Neuron (in vitro differentiated cells): ENCODE data around the gene BOLA3.
A peak's percentile ranks its signal among the peaks of the same experiment; 100 is the strongest.
"Not testable (repeated sequence)": the region's sequence is repeated elsewhere in the genome, so short reads cannot be mapped to it uniquely, and the experiment has no call there.

Source experiments
- H2AFZ ChIP-seq: one replicate; pipeline ENCODE4 v1.6.1; 2013; ENCODE audit warnings: low read depth, mild to moderate bottlenecking, inconsistent platforms, low read length, moderate library complexity
- H3K27me3 ChIP-seq: one replicate; pipeline ENCODE4 v1.6.1; 2013; ENCODE audit warnings: low read length; ENCODE audit not compliant: insufficient read depth
- H3K36me3 ChIP-seq: one replicate; pipeline ENCODE4 v1.6.1; 2013; ENCODE audit warnings: low read length; ENCODE audit not compliant: insufficient read depth
- H3K4me1 ChIP-seq: one replicate; pipeline ENCODE4 v1.6.1; 2013; ENCODE audit warnings: low read length; ENCODE audit not compliant: insufficient read depth
- H3K4me3 ChIP-seq: 2 replicates; pipeline ENCODE4 v1.5.1; 2013; ENCODE audit warnings: mild to moderate bottlenecking, low read length, moderate library complexity
- H3K9me3 ChIP-seq: one replicate; pipeline ENCODE4 v1.6.1; 2013; ENCODE audit warnings: low read length

The BOLA3 gene, protein sequence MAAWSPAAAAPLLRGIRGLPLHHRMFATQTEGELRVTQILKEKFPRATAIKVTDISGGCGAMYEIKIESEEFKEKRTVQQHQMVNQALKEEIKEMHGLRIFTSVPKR

DNA sequence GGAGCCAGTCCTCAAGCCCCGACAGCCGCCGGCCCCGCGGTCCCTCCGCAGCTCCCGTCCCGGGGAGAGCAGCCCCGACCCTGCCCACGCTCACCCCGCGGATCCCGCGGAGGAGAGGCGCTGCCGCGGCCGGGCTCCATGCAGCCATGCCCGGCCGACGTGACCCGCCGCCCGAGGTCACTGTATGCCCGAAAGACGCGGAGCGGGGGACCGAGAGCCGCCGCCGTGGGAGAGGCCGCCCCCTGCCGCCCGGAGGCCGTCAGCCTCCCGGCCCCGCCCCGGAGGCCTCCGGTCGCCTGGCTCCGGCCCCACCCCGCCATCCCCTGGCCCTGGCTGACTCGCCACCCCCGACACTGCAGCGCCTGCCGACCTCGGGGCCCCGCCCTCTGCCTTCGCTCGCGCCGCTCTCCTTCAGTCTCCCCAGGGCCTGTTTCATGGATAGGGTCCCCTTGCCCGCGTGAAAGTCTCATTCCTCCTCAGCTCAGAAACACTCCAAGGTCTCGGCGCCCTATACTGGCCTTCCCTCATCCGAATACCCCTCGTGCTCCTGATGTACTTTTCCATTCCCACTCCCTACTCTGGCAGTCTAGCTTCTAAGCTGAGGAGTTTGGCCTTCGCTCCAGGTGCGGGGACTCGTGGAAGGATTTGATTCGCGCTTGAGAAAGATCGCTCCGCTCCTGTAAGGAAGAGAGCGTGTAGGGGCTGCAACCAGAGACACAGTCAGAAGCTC is at the start of gene BOLA3:
Gene BOLA3, minus strand, starts transcription at position 186 of the 730 bp plus-strand sequence. Its CDS starts 38 bp downstream, at position 148.
- H3K36me3 ChIP-seq: peaks cover 9% of the 10 kb centered on the region
- H2AFZ ChIP-seq: peak within 1 kb of the TSS; percentile 67
- H3K4me1 ChIP-seq: peaks cover 15% of the 10 kb centered on the region
- H3K27me3 ChIP-seq: no peaks in the 10 kb centered on the region
- H3K4me3 ChIP-seq: peak within 1 kb of the TSS; percentile 94
- H3K9me3 ChIP-seq: no peaks in the 10 kb centered on the region

DNA sequence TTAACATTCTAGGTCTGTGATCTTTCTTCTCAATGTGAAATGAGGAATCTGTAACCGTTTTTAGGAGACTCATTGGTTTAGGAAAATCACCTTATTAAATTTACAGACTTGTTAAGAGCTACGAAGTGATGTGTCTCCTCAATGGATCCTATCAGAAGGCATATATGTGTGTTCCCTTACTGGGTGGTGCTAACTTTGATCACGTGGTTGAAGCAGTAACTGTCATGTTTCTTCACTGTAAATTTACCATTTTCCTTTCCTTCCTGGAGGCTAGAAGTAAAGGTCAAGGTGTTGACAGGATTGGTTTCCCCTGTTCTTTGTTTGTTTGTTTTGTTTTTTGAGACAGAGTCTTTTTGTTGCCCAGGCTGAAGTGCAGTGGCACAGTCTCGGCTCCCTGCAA is 49.3 kb upstream of the BOLA3 start:
- no peaks in the 10 kb centered on the region for H3K9me3 ChIP-seq
- H3K36me3 ChIP-seq: peaks cover 4% of the 10 kb centered on the region
- no peak overlapping the region for H3K4me3 ChIP-seq
- H3K27me3 ChIP-seq: no peaks in the 10 kb centered on the region
- H2AFZ ChIP-seq: no peak overlapping the region
- H3K4me1 ChIP-seq: peaks cover 20% of the 10 kb centered on the region

GRCh38 chr2:74194799-74195198 is 47.1 kb upstream of the BOLA3 start:
- H3K27me3 ChIP-seq: peaks cover 5% of the 10 kb centered on the region
- no peak overlapping the region for H2AFZ ChIP-seq
- no peaks in the 10 kb centered on the region for H3K9me3 ChIP-seq
- no peaks in the 10 kb centered on the region for H3K36me3 ChIP-seq
- H3K4me1 ChIP-seq: peaks cover 10% of the 10 kb centered on the region
- no peak overlapping the region for H3K4me3 ChIP-seq

DNA sequence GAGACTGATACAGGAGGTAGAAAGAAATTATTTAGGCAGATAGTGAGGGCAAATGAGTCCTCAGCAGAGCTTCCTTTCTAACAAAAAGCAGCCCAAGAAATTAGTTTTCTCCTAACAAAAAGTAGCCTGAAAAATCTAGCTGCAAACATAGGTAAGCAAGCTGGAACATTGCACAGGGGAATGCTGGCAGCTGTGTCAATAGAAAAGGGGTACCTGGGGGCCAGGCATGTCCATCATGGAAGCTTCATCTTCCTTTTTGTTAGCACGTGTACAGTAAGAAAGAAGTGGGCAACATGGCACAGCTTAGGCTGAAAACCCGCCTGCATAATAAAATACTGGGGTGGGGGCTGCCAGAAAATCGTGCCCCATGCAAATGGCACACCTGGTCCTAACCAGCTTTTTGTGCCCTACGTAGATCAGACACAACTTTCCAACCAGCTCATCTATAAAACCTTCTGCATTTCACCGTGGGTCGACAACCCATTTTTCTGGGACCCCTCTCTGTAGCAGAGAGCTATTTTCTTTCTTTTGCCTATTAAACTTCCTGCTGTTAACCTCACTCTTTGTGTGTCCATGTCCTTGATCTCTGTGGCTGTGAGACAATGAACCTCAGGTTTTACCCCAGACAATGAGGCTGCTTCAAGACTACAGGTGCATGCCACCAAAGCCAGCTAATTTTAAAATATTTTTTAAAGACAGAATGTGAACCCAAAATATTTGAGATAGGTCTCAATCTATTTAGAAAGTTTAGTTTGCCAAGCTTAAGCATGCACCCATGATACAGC is 44.1 kb upstream of the BOLA3 start:
- no peaks in the 10 kb centered on the region for H3K36me3 ChIP-seq
- peaks cover 7% of the 10 kb centered on the region for H3K4me1 ChIP-seq
- H3K27me3 ChIP-seq: peaks cover 5% of the 10 kb centered on the region
- no peaks in the 10 kb centered on the region for H3K9me3 ChIP-seq
- no peak overlapping the region for H2AFZ ChIP-seq
- no peak overlapping the region for H3K4me3 ChIP-seq

DNA sequence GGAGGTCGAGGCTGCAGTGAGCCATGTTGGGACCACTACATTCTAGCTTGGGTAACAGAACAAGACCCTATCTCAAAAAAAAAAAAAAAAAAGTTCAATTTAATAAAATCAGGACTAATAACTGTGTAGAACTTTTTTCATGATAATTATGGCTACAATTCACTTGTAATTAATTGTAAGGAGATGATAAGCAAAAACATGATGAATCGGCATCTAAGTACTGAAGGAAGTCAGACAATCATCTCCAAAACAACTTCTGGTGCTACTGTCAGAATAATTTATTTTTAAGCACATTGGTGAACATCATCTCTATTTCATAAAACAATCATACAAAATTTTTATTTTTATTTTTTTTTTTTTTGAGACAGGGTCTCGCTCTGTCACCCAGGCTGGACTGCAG is 41.0 kb upstream of the BOLA3 start:
- Histone ChIP-seq H3K9me3 (no peaks in the 10 kb centered on the region), H3K4me3 (no peak overlapping the region), H3K27me3 (peaks cover 5% of the 10 kb centered on the region), H3K4me1 (peaks cover 7% of the 10 kb centered on the region), H3K36me3 (no peaks in the 10 kb centered on the region), H2AFZ (no peak overlapping the region)

- no peaks in the 10 kb centered on the region for H3K36me3 ChIP-seq
- no peak overlapping the region for H3K4me3 ChIP-seq
- H3K4me1 ChIP-seq: peaks cover 7% of the 10 kb centered on the region
- peaks cover 5% of the 10 kb centered on the region for H3K27me3 ChIP-seq
- no peaks in the 10 kb centered on the region for H3K9me3 ChIP-seq
- no peak overlapping the region for H2AFZ ChIP-seq
These were observed 40.4 kb upstream of the BOLA3 start for GRCh38 chr2:74188018-74188601.

GRCh38 chr2:74186706-74187105 is 39.0 kb upstream of the BOLA3 start:
- not testable (repeated sequence) for H3K4me3 ChIP-seq, H3K9me3 ChIP-seq, H3K4me1 ChIP-seq, H3K36me3 ChIP-seq, H3K27me3 ChIP-seq, H2AFZ ChIP-seq

GRCh38 chr2:74186038-74186437 is 38.3 kb upstream of the BOLA3 start:
- no peak overlapping the region for H3K4me3 ChIP-seq
- no peaks in the 10 kb centered on the region for H3K36me3 ChIP-seq
- no peaks in the 10 kb centered on the region for H3K9me3 ChIP-seq
- H3K4me1 ChIP-seq: peaks cover 4% of the 10 kb centered on the region
- peaks cover 5% of the 10 kb centered on the region for H3K27me3 ChIP-seq
- H2AFZ ChIP-seq: no peak overlapping the region

DNA sequence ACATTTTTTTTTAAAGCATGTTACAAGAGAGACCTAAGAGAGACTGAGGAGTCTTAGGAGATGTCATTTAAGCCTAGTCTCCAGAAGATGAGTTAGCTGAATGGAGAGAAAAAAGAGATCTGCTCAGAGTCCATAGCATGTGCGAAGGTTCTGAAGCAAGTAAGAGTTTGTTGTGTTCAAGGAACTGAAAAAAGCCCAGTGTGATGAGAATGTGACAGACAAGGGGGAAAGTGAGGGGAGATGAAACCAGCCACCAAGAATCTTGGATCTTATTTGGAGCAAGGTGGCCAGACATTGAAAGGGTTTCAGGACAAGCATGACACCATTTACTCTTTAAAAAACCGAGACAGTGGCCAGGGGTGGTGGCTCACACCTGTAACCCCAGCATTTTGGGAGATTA is 36.2 kb upstream of the BOLA3 start:
- H3K4me3 ChIP-seq: no peak overlapping the region
- no peaks in the 10 kb centered on the region for H3K27me3 ChIP-seq
- no peaks in the 10 kb centered on the region for H3K9me3 ChIP-seq
- no peak overlapping the region for H2AFZ ChIP-seq
- no peaks in the 10 kb centered on the region for H3K36me3 ChIP-seq
- peaks cover 4% of the 10 kb centered on the region for H3K4me1 ChIP-seq

DNA sequence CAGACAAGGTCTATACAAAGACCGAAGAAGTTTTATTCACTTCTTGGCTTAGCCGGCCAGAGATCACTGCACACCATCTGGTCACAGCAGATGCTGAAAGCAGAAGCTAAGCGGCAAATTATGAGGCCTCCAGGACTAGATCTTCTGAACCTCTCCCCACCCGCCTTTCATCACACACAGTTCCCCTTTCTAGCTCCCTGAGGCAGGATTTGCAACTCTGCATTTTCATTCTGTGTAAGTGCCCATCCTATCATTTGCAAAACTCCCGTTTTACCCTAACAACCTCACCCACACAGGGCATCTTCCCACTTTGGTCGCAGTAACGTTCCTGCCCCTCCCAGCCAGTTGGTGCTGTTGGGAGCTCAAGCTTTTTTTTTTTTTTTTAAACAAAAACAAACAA is 34.0 kb upstream of the BOLA3 start:
- Histone ChIP-seq H3K9me3 (no peaks in the 10 kb centered on the region), H3K27me3 (no peaks in the 10 kb centered on the region), H3K4me3 (no peak overlapping the region), H3K4me1 (peaks cover 8% of the 10 kb centered on the region), H2AFZ (no peak overlapping the region), H3K36me3 (peaks cover 4% of the 10 kb centered on the region)

- peaks cover 6% of the 10 kb centered on the region for H3K36me3 ChIP-seq
- peak overlapping the region; percentile 97 for H3K4me3 ChIP-seq
- H3K4me1 ChIP-seq: peaks cover 8% of the 10 kb centered on the region
- H3K27me3 ChIP-seq: no peaks in the 10 kb centered on the region
- H2AFZ ChIP-seq: no peak overlapping the region
- peaks cover 5% of the 10 kb centered on the region for H3K9me3 ChIP-seq
These were observed 31.6 kb upstream of the BOLA3 start for GRCh38 chr2:74179063-74179865.

DNA sequence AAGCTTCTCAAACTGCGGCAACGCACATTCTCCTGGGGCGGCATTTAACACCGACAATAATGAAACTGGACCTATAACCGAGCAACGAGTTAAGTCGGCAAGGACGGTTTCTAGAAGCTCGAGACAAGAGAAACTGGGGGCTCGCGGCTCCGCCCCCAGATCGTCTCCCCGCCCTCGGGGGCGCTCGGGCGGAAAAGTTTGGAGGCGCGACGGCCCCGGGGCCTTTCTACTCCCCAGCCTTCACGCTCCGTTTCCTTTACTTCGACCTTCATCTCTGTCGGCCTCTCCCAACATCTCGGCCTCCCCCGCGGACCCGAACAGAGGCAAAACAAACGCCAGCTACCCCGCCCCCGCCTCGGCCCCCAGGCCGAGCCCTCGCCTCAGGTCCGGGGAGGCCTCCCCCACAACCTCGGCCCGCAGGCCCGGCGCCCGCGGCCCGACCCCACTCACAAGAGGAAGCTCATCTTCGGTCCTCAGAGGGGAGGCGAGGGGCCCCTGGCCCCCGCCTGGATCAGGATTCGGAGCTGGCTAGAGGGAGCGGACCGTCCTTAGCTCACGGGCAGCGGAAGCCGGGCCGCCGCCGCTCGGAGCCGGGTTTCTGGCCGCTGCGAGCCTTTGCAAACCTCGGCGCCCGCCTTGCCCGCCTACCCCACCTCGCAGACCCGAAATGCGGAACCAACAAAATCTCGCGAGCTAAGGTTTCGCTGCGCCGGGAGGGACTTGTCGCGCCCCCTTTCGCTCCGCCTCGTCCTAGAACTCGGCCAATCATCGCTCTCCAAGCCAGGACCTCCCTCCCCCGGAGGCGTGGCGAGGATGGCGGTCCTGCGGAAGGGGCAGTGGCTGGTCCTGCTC is 30.7 kb upstream of the BOLA3 start, which contains the start of gene MOB1A:
Gene MOB1A, minus strand, starts transcription at position 669 of the 852 bp plus-strand sequence. Its CDS starts 205 bp downstream, at position 464.
- no peaks in the 10 kb centered on the region for H3K27me3 ChIP-seq
- peaks cover 6% of the 10 kb centered on the region for H3K36me3 ChIP-seq

More for the DNA sequence above, 30.7 kb upstream of the BOLA3 start, which contains the start of gene MOB1A:
- peaks cover 5% of the 10 kb centered on the region for H3K9me3 ChIP-seq
- peak within 1 kb of the TSS; percentile 97 for H3K4me3 ChIP-seq
- peak within 1 kb of the TSS; percentile 52 for H2AFZ ChIP-seq
- peaks cover 8% of the 10 kb centered on the region for H3K4me1 ChIP-seq
